Esophagus squamous epithelium (tissue), 4 donors: Measurements from ENCODE around the gene TMTC1.

ENCODE experiments used
- POLR2A ChIP-seq, 4 donors: fragments of 450-650 bp; IDR thresholded peaks; one replicate each; pipeline ENCODE4 v1.6.1; 2017; ENCODE audit warnings: antibody characterized with exemption in 4 of 4, mild to moderate bottlenecking in 4 of 4, moderate library complexity in 3 of 4
- TF ChIP-seq, protein P1 (sequence below), 6 experiments: fragments of 450-650 bp in 4 of 6; fragments of 200-600 bp in 2 of 6; sonication (generic) in 2 of 6; IDR thresholded peaks; one replicate each; pipeline ENCODE4 v1.5.1; 2016 to 2019; ENCODE audit warnings: antibody characterized with exemption in 6 of 6, mild to moderate bottlenecking in 4 of 6, moderate library complexity in 4 of 6

DNA sequence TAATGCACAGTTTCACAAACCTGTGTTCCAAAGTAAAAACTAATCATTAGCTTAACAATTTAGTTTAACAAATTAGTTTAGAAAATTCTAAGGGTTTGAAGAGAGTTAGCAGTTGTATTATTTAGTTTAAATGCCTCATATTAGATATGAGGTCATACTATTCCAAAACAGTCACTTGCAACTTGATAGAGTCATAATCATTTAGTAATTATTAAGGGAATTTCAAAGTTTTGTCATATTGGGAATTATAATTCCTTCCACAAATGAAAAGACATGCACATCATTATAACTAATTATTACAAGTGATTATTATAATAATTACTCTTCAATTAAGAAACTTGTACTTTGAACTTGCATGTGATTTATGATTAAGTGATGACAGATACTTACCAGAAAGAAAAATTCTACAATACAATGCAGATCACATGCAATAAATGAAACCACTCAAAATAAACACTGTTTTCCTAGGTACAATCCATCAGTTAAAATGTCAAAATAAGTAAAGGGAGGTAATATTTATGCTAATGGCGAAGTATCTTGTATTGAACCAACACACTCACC lies 66.1 kb downstream of the TMTC1 start:
- TF ChIP-seq, protein P1, sequence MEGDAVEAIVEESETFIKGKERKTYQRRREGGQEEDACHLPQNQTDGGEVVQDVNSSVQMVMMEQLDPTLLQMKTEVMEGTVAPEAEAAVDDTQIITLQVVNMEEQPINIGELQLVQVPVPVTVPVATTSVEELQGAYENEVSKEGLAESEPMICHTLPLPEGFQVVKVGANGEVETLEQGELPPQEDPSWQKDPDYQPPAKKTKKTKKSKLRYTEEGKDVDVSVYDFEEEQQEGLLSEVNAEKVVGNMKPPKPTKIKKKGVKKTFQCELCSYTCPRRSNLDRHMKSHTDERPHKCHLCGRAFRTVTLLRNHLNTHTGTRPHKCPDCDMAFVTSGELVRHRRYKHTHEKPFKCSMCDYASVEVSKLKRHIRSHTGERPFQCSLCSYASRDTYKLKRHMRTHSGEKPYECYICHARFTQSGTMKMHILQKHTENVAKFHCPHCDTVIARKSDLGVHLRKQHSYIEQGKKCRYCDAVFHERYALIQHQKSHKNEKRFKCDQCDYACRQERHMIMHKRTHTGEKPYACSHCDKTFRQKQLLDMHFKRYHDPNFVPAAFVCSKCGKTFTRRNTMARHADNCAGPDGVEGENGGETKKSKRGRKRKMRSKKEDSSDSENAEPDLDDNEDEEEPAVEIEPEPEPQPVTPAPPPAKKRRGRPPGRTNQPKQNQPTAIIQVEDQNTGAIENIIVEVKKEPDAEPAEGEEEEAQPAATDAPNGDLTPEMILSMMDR (IDR thresholded peaks at IDR 0.05) = no peak
- no peak for TF ChIP-seq POLR2A (IDR thresholded peaks at IDR 0.05)
